ENCODE data around the gene DCC.

DNA sequence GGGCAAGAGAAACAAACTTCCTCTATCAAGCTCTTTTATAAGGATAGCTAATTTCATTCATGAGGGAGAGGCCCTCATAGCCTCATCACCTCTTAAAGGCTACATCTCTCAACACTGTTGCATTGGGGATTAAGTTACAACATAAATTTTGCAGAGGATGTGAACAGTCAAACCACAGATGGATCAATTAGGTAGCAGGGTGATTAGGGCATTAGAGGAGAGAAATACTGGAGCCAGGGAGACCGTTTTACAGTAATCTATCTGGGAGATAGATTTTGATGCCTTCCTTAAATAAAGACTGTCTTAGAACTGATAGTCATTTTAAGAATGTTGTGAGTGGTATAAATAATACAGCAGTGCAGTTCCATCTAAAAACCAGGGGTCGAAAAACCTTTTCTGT is 258.9 kb downstream of the DCC start:
- TF ChIP-seq GATA2 (IDR thresholded peaks at IDR 0.05; ENCODE audit: low read depth, low read length) (no peak), GATA3 (IDR thresholded peaks at IDR 0.05; ENCODE audit: low read depth, low read length) (no peak)
